HEK293 (cell line): ENCODE results near the gene DHRS3.

Experiments
- CTCF ChIA-PET: fragments of 350-600 bp; formaldehyde crosslinking; extraction: SDS; loops from one replicate; lab custom pipeline; 2021; ENCODE audit warnings: antibody characterized with exemption; lab: Yijun Ruan, JAX
- POLR2A ChIA-PET: fragments of 300-600 bp; formaldehyde crosslinking; extraction: SDS; loops from one replicate; lab custom pipeline; 2020; ENCODE audit warnings: antibody characterized with exemption, inconsistent platforms; lab: Yijun Ruan, JAX
- H3K27ac ChIP-seq: fragments of 200-500 bp; sonication (Bioruptor generic); 2 replicates; pipeline ENCODE4 v1.5.1; 2014; ENCODE audit warnings: low read depth, low read length, control low read depth, inconsistent platforms; ENCODE audit errors: extremely low read depth
- H3K36me3 ChIP-seq, 2 experiments: fragments of 200-500 bp in 1 of 2; sonication (Bioruptor generic) in 1 of 2; 1 replicate in 1 of 2; 2 replicates in 1 of 2; pipeline ENCODE4 v1.5.1; 2014 to 2017; ENCODE audit warnings: inconsistent platforms in 2 of 2, low read length in 2 of 2; ENCODE audit not compliant: control insufficient read depth in 2 of 2, insufficient read depth in 1 of 2
- H3K4me1 ChIP-seq: fragments of 200-500 bp; sonication (Bioruptor generic); 2 replicates; pipeline ENCODE4 v1.5.1; 2014; ENCODE audit warnings: mild to moderate bottlenecking, low read length, inconsistent platforms; ENCODE audit not compliant: control insufficient read depth, insufficient read depth
- H3K4me3 ChIP-seq: 2 replicates; pipeline ENCODE4 v1.5.1; 2011; ENCODE audit warnings: low read depth, mild to moderate bottlenecking, control low read depth, low read length, moderate library complexity
- H3K9me3 ChIP-seq: fragments of 200-500 bp; sonication (Bioruptor generic); 2 replicates; pipeline ENCODE4 v1.5.1; 2014; ENCODE audit warnings: low read depth, low read length, inconsistent platforms; ENCODE audit not compliant: control insufficient read depth, insufficient read depth
- EGR2 ChIP-seq: fragments of 450-650 bp; formaldehyde crosslinking; IDR thresholded peaks from 2 replicates; pipeline ENCODE4 v1.5.1; 2016; ENCODE audit warnings: low read depth, missing biosample characterization, missing genetic modification characterization
- MEIS1 ChIP-seq: sonication (generic); formaldehyde crosslinking; IDR thresholded peaks from 2 replicates; pipeline ENCODE4 v1.8.1; 2022; ENCODE audit warnings: missing genetic modification reagents, mild to moderate bottlenecking, borderline replicate concordance
- MZF1 ChIP-seq: fragments of 450-650 bp; formaldehyde crosslinking; IDR thresholded peaks from 2 replicates; pipeline ENCODE4 v1.5.1; 2017; ENCODE audit warnings: missing biosample characterization, missing genetic modification characterization, borderline replicate concordance
- PATZ1 ChIP-seq: fragments of 450-650 bp; formaldehyde crosslinking; IDR thresholded peaks from 2 replicates; pipeline ENCODE4 v1.5.1; 2016; ENCODE audit warnings: missing biosample characterization, missing genetic modification characterization
- ZBTB11 ChIP-seq: fragments of 450-650 bp; formaldehyde crosslinking; conservative IDR thresholded peaks from 2 replicates; pipeline ENCODE4 v1.5.1; 2016; ENCODE audit warnings: low read depth, missing biosample characterization, missing genetic modification characterization
- ZBTB48 ChIP-seq: fragments of 450-650 bp; formaldehyde crosslinking; IDR thresholded peaks from 2 replicates; pipeline ENCODE4 v1.5.1; 2016; ENCODE audit warnings: missing biosample characterization, missing genetic modification characterization
- ZFP3 ChIP-seq: fragments of 450-650 bp; formaldehyde crosslinking; IDR thresholded peaks from 2 replicates; pipeline ENCODE4 v1.5.1; 2016; ENCODE audit warnings: low read depth, missing biosample characterization, missing genetic modification characterization
- ZIC2 ChIP-seq: fragments of 450-650 bp; formaldehyde crosslinking; IDR thresholded peaks from 2 replicates; pipeline ENCODE4 v1.5.1; 2016; ENCODE audit warnings: missing biosample characterization, missing genetic modification characterization
- ZNF157 ChIP-seq: fragments of 450-650 bp; formaldehyde crosslinking; IDR thresholded peaks from 2 replicates; pipeline ENCODE4 v1.5.1; 2016; ENCODE audit warnings: missing biosample characterization, missing genetic modification characterization
- ZNF169 ChIP-seq: fragments of 450-650 bp; formaldehyde crosslinking; IDR thresholded peaks from 2 replicates; pipeline ENCODE4 v1.5.1; 2016; ENCODE audit warnings: missing biosample characterization, missing genetic modification characterization
- ZNF280D ChIP-seq: fragments of 450-650 bp; formaldehyde crosslinking; IDR thresholded peaks from 2 replicates; pipeline ENCODE4 v1.5.1; 2016; ENCODE audit warnings: missing biosample characterization, missing genetic modification characterization
- ZNF341 ChIP-seq: fragments of 450-650 bp; formaldehyde crosslinking; IDR thresholded peaks from 2 replicates; pipeline ENCODE4; 2016; ENCODE audit warnings: low read depth, missing biosample characterization, missing genetic modification characterization
- ZNF600 ChIP-seq: fragments of 450-650 bp; formaldehyde crosslinking; IDR thresholded peaks from 2 replicates; pipeline ENCODE4 v1.5.1; 2016; ENCODE audit warnings: missing biosample characterization, missing genetic modification characterization
- ZNF621 ChIP-seq: fragments of 450-650 bp; formaldehyde crosslinking; IDR thresholded peaks from 2 replicates; pipeline ENCODE4 v1.5.1; 2017; ENCODE audit warnings: missing biosample characterization, missing genetic modification characterization
- ZNF677 ChIP-seq: fragments of 450-650 bp; IDR thresholded peaks from 2 replicates; pipeline ENCODE4 v1.5.0; 2018; ENCODE audit warnings: missing biosample characterization, mild to moderate bottlenecking, missing genetic modification characterization, moderate library complexity
- ZNF785 ChIP-seq: fragments of 450-650 bp; formaldehyde crosslinking; IDR thresholded peaks from 2 replicates; pipeline ENCODE4 v1.5.1; 2016; ENCODE audit warnings: missing biosample characterization, missing genetic modification characterization
- TF ChIP-seq, protein P1 (sequence below): fragments of 450-650 bp; formaldehyde crosslinking; IDR thresholded peaks from 2 replicates; pipeline ENCODE4 v1.5.1; 2017; ENCODE audit warnings: missing biosample characterization, missing genetic modification characterization
- TF ChIP-seq, protein P2 (sequence below): fragments of 450-650 bp; formaldehyde crosslinking; IDR thresholded peaks from 2 replicates; pipeline ENCODE4 v1.5.1; 2016; ENCODE audit warnings: missing biosample characterization, missing genetic modification characterization
- TF ChIP-seq, protein P3 (sequence below): fragments of 450-650 bp; formaldehyde crosslinking; IDR thresholded peaks from 2 replicates; pipeline ENCODE4 v1.5.1; 2016; ENCODE audit warnings: missing biosample characterization, missing genetic modification characterization

The DHRS3 gene

DNA sequence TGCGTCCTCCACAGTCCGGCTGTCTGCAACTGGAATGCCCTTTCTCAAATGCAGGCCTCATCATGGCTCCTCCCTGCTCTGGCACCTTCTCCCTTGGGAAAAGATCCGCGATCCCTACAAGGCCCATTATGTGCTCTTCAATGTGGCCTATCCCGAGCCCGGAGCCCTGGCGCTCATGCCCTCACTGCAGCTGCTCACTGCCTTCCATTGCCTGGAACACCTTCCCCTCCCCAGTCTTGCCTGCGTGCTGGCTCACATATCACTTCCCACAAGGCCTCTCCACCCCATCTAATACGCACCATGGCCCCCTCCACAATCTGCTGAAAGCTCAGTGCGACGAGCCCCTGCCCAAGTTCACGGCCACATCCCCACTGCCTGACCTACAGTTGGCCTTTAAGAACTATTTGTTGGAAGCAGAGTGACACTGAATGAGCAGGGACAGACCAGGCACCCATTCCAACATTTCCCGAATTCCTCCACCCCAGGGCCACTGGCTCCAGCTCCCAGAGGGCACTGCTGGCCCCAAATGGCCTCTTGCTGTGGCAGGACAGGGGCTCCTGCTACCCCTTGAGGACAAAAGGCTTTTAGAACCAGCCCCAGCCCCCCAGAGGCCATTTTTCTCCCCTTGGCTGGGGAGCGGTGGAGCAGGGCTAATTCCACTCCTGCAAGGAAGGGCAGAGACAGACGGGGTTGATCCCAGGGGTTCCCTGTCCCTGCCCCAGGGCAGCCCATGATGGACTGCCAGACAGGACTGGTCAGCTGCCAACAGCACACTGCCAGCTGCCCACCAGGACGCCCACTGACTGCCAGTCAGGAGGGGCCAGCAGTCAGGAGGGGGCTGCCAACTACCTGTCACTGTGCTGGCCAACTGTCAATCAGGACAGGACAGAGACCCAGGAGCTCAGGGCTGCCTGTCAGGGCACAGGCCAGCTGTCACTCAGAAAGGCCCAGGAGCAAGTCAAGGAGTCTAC is 64.8 kb downstream of the DHRS3 start:
- POLR2A ChIA-PET, result no interaction called here
- H3K4me1 ChIP-seq, result peaks cover 11% of the 10 kb centered on the region
- H3K4me3 ChIP-seq, result no peak overlapping the region
- TF ChIP-seq ZBTB11 (no peak), ZNF785 (tag by site-specific recombination) (no peak), ZIC2 (tag by site-specific recombination) (0 out of 2 replicates have a peak, but pooled peaks have one; percentile 26), ZNF621 (tag by site-specific recombination) (no peak), ZNF280D (tag by site-specific recombination) (no peak), ZNF677 (tag by site-specific recombination) (no peak), EGR2 (no peak), ZNF600 (peak; percentile 68), ZBTB48 (tag by site-specific recombination) (peak; percentile 62; the same call in 1 of the 2 replicates), ZNF169 (tag by site-specific recombination) (no peak), MEIS1 (CRISPR knock-in tag) (no peak), ZNF157 (tag by site-specific recombination) (no peak), ZFP3 (no peak), ZNF341 (tag by site-specific recombination) (no peak), PATZ1 (no peak), MZF1 (tag by site-specific recombination) (no peak)
- TF ChIP-seq, protein P1, sequence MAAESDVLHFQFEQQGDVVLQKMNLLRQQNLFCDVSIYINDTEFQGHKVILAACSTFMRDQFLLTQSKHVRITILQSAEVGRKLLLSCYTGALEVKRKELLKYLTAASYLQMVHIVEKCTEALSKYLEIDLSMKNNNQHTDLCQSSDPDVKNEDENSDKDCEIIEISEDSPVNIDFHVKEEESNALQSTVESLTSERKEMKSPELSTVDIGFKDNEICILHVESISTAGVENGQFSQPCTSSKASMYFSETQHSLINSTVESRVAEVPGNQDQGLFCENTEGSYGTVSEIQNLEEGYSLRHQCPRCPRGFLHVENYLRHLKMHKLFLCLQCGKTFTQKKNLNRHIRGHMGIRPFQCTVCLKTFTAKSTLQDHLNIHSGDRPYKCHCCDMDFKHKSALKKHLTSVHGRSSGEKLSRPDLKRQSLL, result peak; percentile 24; the same call in 1 of the 2 replicates
- TF ChIP-seq, protein P2, sequence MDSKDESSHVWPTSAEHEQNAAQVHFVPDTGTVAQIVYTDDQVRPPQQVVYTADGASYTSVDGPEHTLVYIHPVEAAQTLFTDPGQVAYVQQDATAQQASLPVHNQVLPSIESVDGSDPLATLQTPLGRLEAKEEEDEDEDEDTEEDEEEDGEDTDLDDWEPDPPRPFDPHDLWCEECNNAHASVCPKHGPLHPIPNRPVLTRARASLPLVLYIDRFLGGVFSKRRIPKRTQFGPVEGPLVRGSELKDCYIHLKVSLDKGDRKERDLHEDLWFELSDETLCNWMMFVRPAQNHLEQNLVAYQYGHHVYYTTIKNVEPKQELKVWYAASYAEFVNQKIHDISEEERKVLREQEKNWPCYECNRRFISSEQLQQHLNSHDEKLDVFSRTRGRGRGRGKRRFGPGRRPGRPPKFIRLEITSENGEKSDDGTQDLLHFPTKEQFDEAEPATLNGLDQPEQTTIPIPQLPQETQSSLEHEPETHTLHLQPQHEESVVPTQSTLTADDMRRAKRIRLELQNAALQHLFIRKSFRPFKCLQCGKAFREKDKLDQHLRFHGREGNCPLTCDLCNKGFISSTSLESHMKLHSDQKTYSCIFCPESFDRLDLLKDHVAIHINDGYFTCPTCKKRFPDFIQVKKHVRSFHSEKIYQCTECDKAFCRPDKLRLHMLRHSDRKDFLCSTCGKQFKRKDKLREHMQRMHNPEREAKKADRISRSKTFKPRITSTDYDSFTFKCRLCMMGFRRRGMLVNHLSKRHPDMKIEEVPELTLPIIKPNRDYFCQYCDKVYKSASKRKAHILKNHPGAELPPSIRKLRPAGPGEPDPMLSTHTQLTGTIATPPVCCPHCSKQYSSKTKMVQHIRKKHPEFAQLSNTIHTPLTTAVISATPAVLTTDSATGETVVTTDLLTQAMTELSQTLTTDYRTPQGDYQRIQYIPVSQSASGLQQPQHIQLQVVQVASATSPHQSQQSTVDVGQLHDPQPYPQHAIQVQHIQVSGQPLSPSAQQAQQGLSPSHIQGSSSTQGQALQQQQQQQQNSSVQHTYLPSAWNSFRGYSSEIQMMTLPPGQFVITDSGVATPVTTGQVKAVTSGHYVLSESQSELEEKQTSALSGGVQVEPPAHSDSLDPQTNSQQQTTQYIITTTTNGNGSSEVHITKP (tag by site-specific recombination), result no peak
- TF ChIP-seq, protein P3, sequence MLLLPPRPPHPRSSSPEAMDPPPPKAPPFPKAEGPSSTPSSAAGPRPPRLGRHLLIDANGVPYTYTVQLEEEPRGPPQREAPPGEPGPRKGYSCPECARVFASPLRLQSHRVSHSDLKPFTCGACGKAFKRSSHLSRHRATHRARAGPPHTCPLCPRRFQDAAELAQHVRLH (tag by site-specific recombination), result no peak

More for the DNA sequence above, 64.8 kb downstream of the DHRS3 start:
- H3K9me3 ChIP-seq, result no peaks in the 10 kb centered on the region
- H3K27ac ChIP-seq, result no peak overlapping the region
- CTCF ChIA-PET, result no interaction called here
- no peaks in the 10 kb centered on the region for H3K36me3 ChIP-seq
